ENCODE data around the gene CLIC1. TPM values are rescaled to one million over a fixed set of nuclear protein-coding genes. Genes with fewer than 3 reads are reported as not detected.

CLIC1 gene
- total RNA-seq, 4 donors from 2014 or later: 253 to 375 (median 362) TPM

DNA sequence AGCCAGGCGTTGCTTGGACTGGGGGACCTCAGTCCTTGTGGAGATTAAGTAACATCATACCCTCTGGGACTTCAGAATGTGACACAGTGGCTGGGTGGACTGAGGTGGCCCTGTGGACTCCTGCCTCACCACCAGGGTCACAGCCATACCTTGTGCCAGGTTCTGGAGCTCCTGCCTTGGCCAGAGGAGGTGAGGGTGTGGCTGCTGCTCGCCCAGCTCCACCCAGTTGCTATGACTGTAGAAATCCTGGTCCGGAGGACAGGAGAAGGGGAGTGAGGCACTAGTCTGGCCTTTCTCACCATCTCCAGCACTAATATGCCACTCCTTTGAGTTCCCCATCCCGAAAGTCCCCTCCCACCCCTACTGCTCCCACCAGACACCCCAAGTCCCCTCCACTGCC lies 38.9 kb upstream of the CLIC1 start:
- peak overlapping the region; percentile 47 to 71 (median 59) for H3K27ac ChIP-seq
- no peaks in the 10 kb centered on the region for H3K27me3 ChIP-seq
- peaks cover 0 to 3% (median 0%) of the 10 kb centered on the region in 4 donors for H3K36me3 ChIP-seq
- in situ Hi-C loops (cut with MboI; ENCODE audit: low pct_ligation_motif_present in 1 of 4, low pct_unique_long_range_greater_than_20kb in 1 of 4, low sequenced_read_pairs in 3 of 4): no loop called here
- WGBS, 2 donors (ENCODE audit: low coverage in 1 of 2): 52 to 61% methylated on average over 2 of the region's 4 CpGs
- H3K4me1 ChIP-seq: peaks cover 18 to 36% (median 29%) of the 10 kb centered on the region in 4 donors
- no peaks in the 10 kb centered on the region for H3K9me3 ChIP-seq
- H3K4me3 ChIP-seq: no peak overlapping the region
- TF ChIP-seq POLR2AphosphoS5 (IDR thresholded peaks at IDR 0.05) (peak in 1 of 3 donors; percentile 12), EP300 (IDR thresholded peaks at IDR 0.05; ENCODE audit: low read depth) (no peak)
- TF ChIP-seq, protein P1, sequence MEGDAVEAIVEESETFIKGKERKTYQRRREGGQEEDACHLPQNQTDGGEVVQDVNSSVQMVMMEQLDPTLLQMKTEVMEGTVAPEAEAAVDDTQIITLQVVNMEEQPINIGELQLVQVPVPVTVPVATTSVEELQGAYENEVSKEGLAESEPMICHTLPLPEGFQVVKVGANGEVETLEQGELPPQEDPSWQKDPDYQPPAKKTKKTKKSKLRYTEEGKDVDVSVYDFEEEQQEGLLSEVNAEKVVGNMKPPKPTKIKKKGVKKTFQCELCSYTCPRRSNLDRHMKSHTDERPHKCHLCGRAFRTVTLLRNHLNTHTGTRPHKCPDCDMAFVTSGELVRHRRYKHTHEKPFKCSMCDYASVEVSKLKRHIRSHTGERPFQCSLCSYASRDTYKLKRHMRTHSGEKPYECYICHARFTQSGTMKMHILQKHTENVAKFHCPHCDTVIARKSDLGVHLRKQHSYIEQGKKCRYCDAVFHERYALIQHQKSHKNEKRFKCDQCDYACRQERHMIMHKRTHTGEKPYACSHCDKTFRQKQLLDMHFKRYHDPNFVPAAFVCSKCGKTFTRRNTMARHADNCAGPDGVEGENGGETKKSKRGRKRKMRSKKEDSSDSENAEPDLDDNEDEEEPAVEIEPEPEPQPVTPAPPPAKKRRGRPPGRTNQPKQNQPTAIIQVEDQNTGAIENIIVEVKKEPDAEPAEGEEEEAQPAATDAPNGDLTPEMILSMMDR (IDR thresholded peaks at IDR 0.05): peak in 4 of 5 experiments; percentile 14 to 65 (median 36)
- intact Hi-C loops (cut with DNase I; ENCODE audit: low total_unique reads): no loop called here
- peak; percentile 74 for DNase-seq

DNA sequence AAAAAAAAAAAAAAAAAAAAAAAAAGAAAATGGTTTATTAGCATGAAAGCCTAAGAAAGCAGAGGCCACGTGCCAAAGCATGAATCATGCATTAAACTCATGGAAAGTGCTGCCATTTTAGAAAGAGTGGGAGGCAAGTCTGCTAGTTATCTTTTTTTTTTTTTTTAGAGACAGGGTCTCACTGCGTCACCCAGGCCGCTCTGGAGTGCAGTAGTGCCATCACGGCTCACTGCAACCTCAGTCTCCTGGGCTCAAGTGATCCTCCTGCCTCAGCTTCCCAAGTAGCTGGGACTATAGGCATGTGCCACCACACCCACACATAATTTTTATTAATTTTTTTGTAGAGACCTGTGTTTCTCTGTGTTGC lies 35.6 kb upstream of the CLIC1 start:
- TF ChIP-seq POLR2AphosphoS5 (IDR thresholded peaks at IDR 0.05) (no peak), POLR2A (IDR thresholded peaks at IDR 0.05) (no peak), EP300 (IDR thresholded peaks at IDR 0.05; ENCODE audit: low read depth) (no peak)
- TF ChIP-seq, protein P1 (IDR thresholded peaks at IDR 0.05): no peak
- 63 to 75% methylated on average over 4 of the region's 4 CpGs for WGBS, 2 donors (ENCODE audit: low coverage in 1 of 2)
- Histone ChIP-seq H3K4me3 (no peak overlapping the region), H3K36me3 (no peaks in the 10 kb centered on the region), H3K9me3 (no peaks in the 10 kb centered on the region), H3K4me1 (peaks cover 18 to 33% (median 26%) of the 10 kb centered on the region in 4 donors), H3K27ac (no peak overlapping the region), H3K27me3 (no peaks in the 10 kb centered on the region)
- DNase-seq: no peak
- intact Hi-C loops (cut with DNase I; ENCODE audit: low total_unique reads): no loop called here
- in situ Hi-C loops (cut with MboI; ENCODE audit: low pct_ligation_motif_present in 1 of 4, low pct_unique_long_range_greater_than_20kb in 1 of 4, low sequenced_read_pairs in 3 of 4): no loop called here

GRCh38 chr6:31770860-31771259 lies 34.5 kb upstream of the CLIC1 start:
- Histone ChIP-seq H3K9me3 (no peaks in the 10 kb centered on the region), H3K36me3 (no peaks in the 10 kb centered on the region), H3K4me1 (peaks cover 8 to 30% (median 17%) of the 10 kb centered on the region in 4 donors), H3K4me3 (no peak overlapping the region), H3K27me3 (no peaks in the 10 kb centered on the region), H3K27ac (peak overlapping the region; percentile 76 to 83 (median 78))
- in situ Hi-C loops (cut with MboI; ENCODE audit: low pct_ligation_motif_present in 1 of 4, low pct_unique_long_range_greater_than_20kb in 1 of 4, low sequenced_read_pairs in 3 of 4) (no loop called here), intact Hi-C loops (cut with DNase I; ENCODE audit: low total_unique reads) (no loop called here)
- DNase-seq: no peak
- 47 to 73% methylated on average over 1 to 2 of the region's 2 CpGs for WGBS, 2 donors (ENCODE audit: low coverage in 1 of 2)
- no peak for TF ChIP-seq EP300 (IDR thresholded peaks at IDR 0.05; ENCODE audit: low read depth)
- TF ChIP-seq, protein P1 (IDR thresholded peaks at IDR 0.05): no peak

GRCh38 chr6:31769684-31770371 lies 33.5 kb upstream of the CLIC1 start:
- peak; percentile 94 for DNase-seq
- no peaks in the 10 kb centered on the region for H3K9me3 ChIP-seq
- intact Hi-C loops (cut with DNase I; ENCODE audit: low total_unique reads) (no loop called here), in situ Hi-C loops (cut with MboI; ENCODE audit: low pct_ligation_motif_present in 1 of 4, low pct_unique_long_range_greater_than_20kb in 1 of 4, low sequenced_read_pairs in 3 of 4) (loop anchor here in 2 of 4 donors (5.0 to 10.0 kb wide), 2 partner anchors 83 to 85 kb away; partner anchors contain the start of gene LY6G5C (in 1 of the 2))
- H3K4me1 ChIP-seq: peaks cover under 1 to 21% (median 9%) of the 10 kb centered on the region in 4 donors
- no peaks in the 10 kb centered on the region for H3K36me3 ChIP-seq
- H3K27ac ChIP-seq: peak overlapping the region; percentile 76 to 83 (median 78)
- no peak overlapping the region for H3K4me3 ChIP-seq
- TF ChIP-seq POLR2AphosphoS5 (IDR thresholded peaks at IDR 0.05) (peak in 1 of 3 donors; percentile 2), EP300 (IDR thresholded peaks at IDR 0.05; ENCODE audit: low read depth) (no peak)
- TF ChIP-seq, protein P1 (IDR thresholded peaks at IDR 0.05): peak; percentile 83 to 95 (median 90)
- 7 to 52% methylated on average over 3 to 12 of the region's 12 CpGs for WGBS, 2 donors (ENCODE audit: low coverage in 1 of 2)
- H3K27me3 ChIP-seq: no peaks in the 10 kb centered on the region

Data from transverse colon (tissue), 4 donors.